OCI-M2 (cell line): ENCODE measurements around the gene MPHOSPH9.
"Not testable (repeated sequence)": the region's sequence is repeated elsewhere in the genome, so short reads cannot be mapped to it uniquely, and the experiment has no call there.

Experiments
- DNase-seq: peaks from one replicate; lab custom pipeline; 2025; ENCODE audit not compliant: unreplicated experiment; lab: John Stamatoyannopoulos, UW

Gene MPHOSPH9

GRCh38 chr12:123231931-123232330, 1.0 kb downstream of the MPHOSPH9 start:
- DNase-seq: no peak

- no peak for DNase-seq
Measured at GRCh38 chr12:123229051-123229450, 3.9 kb downstream of the MPHOSPH9 start.

GRCh38 chr12:123227581-123228258, 5.2 kb downstream of the MPHOSPH9 start:
- DNase-seq: no peak

- no peak for DNase-seq
Measured at GRCh38 chr12:123225443-123225842, 7.5 kb downstream of the MPHOSPH9 start.

GRCh38 chr12:123223241-123223668, 9.7 kb downstream of the MPHOSPH9 start:
- DNase-seq: no peak

GRCh38 chr12:123207815-123208214, 25.1 kb downstream of the MPHOSPH9 start:
- not testable (repeated sequence) for DNase-seq

- DNase-seq: not testable (repeated sequence)
Measured at GRCh38 chr12:123206794-123207193, 26.1 kb downstream of the MPHOSPH9 start.

GRCh38 chr12:123200414-123200813, 32.5 kb downstream of the MPHOSPH9 start:
- no peak for DNase-seq

- DNase-seq: no peak
Measured at GRCh38 chr12:123199936-123200335, 33.0 kb downstream of the MPHOSPH9 start.

- DNase-seq: no peak
Measured at GRCh38 chr12:123187637-123188036, 45.3 kb downstream of the MPHOSPH9 start.

- no peak for DNase-seq
Measured at GRCh38 chr12:123180171-123180570, 52.8 kb downstream of the MPHOSPH9 start.

GRCh38 chr12:123171967-123172366, 61.0 kb downstream of the MPHOSPH9 start:
- no peak for DNase-seq

GRCh38 chr12:123167329-123167728, 65.6 kb downstream of the MPHOSPH9 start:
- no peak for DNase-seq

- no peak for DNase-seq
Measured at GRCh38 chr12:123165537-123165936, 67.4 kb downstream of the MPHOSPH9 start.

- DNase-seq: no peak
Measured at GRCh38 chr12:123164710-123165261, 68.2 kb downstream of the MPHOSPH9 start.

GRCh38 chr12:123164222-123164621, 68.7 kb downstream of the MPHOSPH9 start:
- DNase-seq: no peak

- no peak for DNase-seq
Measured at GRCh38 chr12:123163227-123163626, 69.7 kb downstream of the MPHOSPH9 start.

GRCh38 chr12:123160801-123161487, 72.0 kb downstream of the MPHOSPH9 start:
- DNase-seq: no peak

GRCh38 chr12:123153906-123154305, 79.0 kb downstream of the MPHOSPH9 start:
- no peak for DNase-seq

- no peak for DNase-seq
Measured at GRCh38 chr12:123152833-123153232, 80.1 kb downstream of the MPHOSPH9 start.

GRCh38 chr12:123151457-123152454, 81.2 kb downstream of the MPHOSPH9 start:
- no peak for DNase-seq
